ENCODE data around the gene ADRB2. TPM values are rescaled to one million over a fixed set of nuclear protein-coding genes. Genes with fewer than 3 reads are reported as not detected.

The ADRB2 gene
- total RNA-seq, 6 experiments from 2014 or later: 0.99 to 2.8 (median 1.8) TPM

DNA sequence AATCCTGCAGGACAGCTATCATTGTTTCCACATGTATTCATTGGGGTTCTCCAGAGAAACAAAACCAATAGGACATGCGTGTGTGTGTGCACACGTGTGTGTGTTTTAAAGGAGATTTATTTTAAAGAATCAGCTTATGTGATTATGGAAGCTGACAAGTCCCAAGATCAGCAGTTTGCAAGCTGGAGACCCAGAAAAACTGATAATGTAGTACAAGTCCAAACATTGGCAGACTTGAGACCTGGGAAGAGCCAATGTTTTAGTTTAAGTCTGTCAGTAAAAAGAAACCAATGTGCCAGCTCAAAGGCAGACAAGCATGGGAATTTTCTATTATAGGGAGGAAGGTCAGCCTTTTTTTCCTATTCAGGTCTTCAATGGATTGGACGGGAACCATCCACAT is 35.3 kb downstream of the ADRB2 start:
- TF ChIP-seq POLR2A (IDR thresholded peaks at IDR 0.05) (no peak), CTCF (IDR thresholded peaks at IDR 0.05) (no peak)
- no peak for DNase-seq
- ATAC-seq: no peak
- intact Hi-C loops (cut with DNase I): no loop called here
- Histone ChIP-seq H3K9me3 (no peaks in the 10 kb centered on the region), H3K4me1 (no peaks in the 10 kb centered on the region), H3K27ac (no peak overlapping the region), H3K27me3 (no peaks in the 10 kb centered on the region), H3K4me3 (no peak overlapping the region), H3K36me3 (no peaks in the 10 kb centered on the region)
- 84% methylated on average over 3 of the region's 3 CpGs for WGBS (ENCODE audit: insufficient coverage, low coverage, low lambda C conversion rate, missing lambda C conversion rate)

- no peak overlapping the region for H3K27ac ChIP-seq
- H3K36me3 ChIP-seq: no peaks in the 10 kb centered on the region
- ATAC-seq (no peak), DNase-seq (no peak)
- WGBS (ENCODE audit: insufficient coverage, low coverage, low lambda C conversion rate, missing lambda C conversion rate): 67% methylated on average over 5 of the region's 5 CpGs
- no peak overlapping the region for H3K4me3 ChIP-seq
- intact Hi-C loops (cut with DNase I): no loop called here
- no peak for TF ChIP-seq CTCF (IDR thresholded peaks at IDR 0.05)
- H3K27me3 ChIP-seq: no peaks in the 10 kb centered on the region
- no peaks in the 10 kb centered on the region for H3K4me1 ChIP-seq
- no peaks in the 10 kb centered on the region for H3K9me3 ChIP-seq
Observed at GRCh38 chr5:148864113-148864841, 37.9 kb downstream of the ADRB2 start.

DNA sequence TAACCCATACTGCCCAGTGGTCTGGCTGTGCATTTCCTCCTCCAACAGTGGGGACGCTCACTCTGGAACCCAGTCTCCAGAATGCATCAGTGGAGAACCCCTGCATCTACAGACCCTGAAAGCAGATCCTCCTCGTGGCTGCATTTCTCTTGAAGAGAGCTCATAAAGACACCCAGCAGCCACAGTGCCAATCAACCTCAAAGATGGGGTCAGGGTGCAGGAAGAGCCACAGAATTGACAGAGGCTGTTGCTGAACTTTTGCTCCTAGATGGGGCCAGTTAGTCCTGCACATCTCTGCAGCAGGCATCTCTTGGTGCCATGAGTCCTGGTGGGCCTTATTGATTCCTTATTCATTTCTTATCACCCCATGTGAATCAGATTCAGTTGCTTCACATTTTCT is 39.6 kb downstream of the ADRB2 start:
- intact Hi-C loops (cut with DNase I): no loop called here
- DNase-seq: no peak
- no peak for ATAC-seq
- H3K27me3 ChIP-seq: no peaks in the 10 kb centered on the region
- TF ChIP-seq POLR2A (IDR thresholded peaks at IDR 0.05) (no peak), CTCF (IDR thresholded peaks at IDR 0.05) (no peak)
- no peak overlapping the region for H3K4me3 ChIP-seq
- no peak overlapping the region for H3K27ac ChIP-seq
- no CpG with 5 or more reads among the region's 2 CpGs for WGBS (ENCODE audit: insufficient coverage, low coverage, low lambda C conversion rate, missing lambda C conversion rate)
- H3K9me3 ChIP-seq: no peaks in the 10 kb centered on the region
- no peaks in the 10 kb centered on the region for H3K4me1 ChIP-seq
- H3K36me3 ChIP-seq: no peaks in the 10 kb centered on the region

- Histone ChIP-seq H3K4me3 (no peak overlapping the region), H3K9me3 (no peaks in the 10 kb centered on the region), H3K27me3 (no peaks in the 10 kb centered on the region), H3K36me3 (no peaks in the 10 kb centered on the region), H3K4me1 (no peaks in the 10 kb centered on the region), H3K27ac (no peak overlapping the region)
- DNase-seq (no peak), ATAC-seq (no peak)
- WGBS (ENCODE audit: insufficient coverage, low coverage, low lambda C conversion rate, missing lambda C conversion rate): 93% methylated on average over 5 of the region's 5 CpGs
- TF ChIP-seq POLR2A (IDR thresholded peaks at IDR 0.05) (no peak), CTCF (IDR thresholded peaks at IDR 0.05) (no peak)
- intact Hi-C loops (cut with DNase I): no loop called here
Observed at GRCh38 chr5:148873120-148873519, 46.7 kb downstream of the ADRB2 start.

Data from right lobe of liver (tissue), 6 donors.